Vagina (tissue), 2 donors: ENCODE results near the gene ARHGEF38.

ENCODE experiments used
- CTCF ChIP-seq, 3 experiments: fragments of 450-650 bp in 2 of 3; fragments of 200-600 bp in 1 of 3; sonication (generic) in 1 of 3; IDR thresholded peaks; one replicate each; pipeline ENCODE4 v1.5.1; 2017 to 2019; ENCODE audit warnings: antibody characterized with exemption in 3 of 3, mild to moderate bottlenecking in 2 of 3, moderate library complexity in 2 of 3
- POLR2A ChIP-seq, 2 donors: fragments of 450-650 bp; IDR thresholded peaks; one replicate each; pipeline ENCODE4 v1.6.1; 2017; ENCODE audit warnings: antibody characterized with exemption in 2 of 2, mild to moderate bottlenecking in 2 of 2, moderate library complexity in 2 of 2

- TF ChIP-seq CTCF (IDR thresholded peaks at IDR 0.05): no peak
- no peak for TF ChIP-seq POLR2A (IDR thresholded peaks at IDR 0.05)
These were observed 69.8 kb downstream of the ARHGEF38 start for GRCh38 chr4:105622269-105622668.
